HepG2 (cell line): ENCODE results near the gene GLB1L. TPM values are rescaled to one million over a fixed set of nuclear protein-coding genes. Genes with fewer than 3 reads are reported as not detected.

Experiments used
- GABPA ChIP-seq, 2 experiments: IDR thresholded peaks; 2 replicates each; pipeline ENCODE4 v1.6.1; 2011 to 2016; ENCODE audit warnings: low read depth in 2 of 2, low read length in 1 of 2, missing biosample characterization in 1 of 2, missing genetic modification characterization in 1 of 2
- GPBP1L1 ChIP-seq: sonication (generic); formaldehyde crosslinking; IDR thresholded peaks from 2 replicates; pipeline ENCODE4 v1.5.0; 2020; ENCODE audit warnings: mild to moderate bottlenecking, missing genetic modification reagents
- TFAP4 ChIP-seq: sonication (generic); IDR thresholded peaks from 2 replicates; pipeline ENCODE4 v1.6.1; 2016; ENCODE audit warnings: low read depth, borderline replicate concordance
- ZBTB2 ChIP-seq: sonication (generic); formaldehyde crosslinking; IDR thresholded peaks from 2 replicates; pipeline ENCODE4 v1.8.0; 2022; ENCODE audit warnings: low read depth, missing genetic modification reagents
- ZHX2 ChIP-seq, 2 experiments: sonication (generic) in 1 of 2; formaldehyde crosslinking in 1 of 2; IDR thresholded peaks; 2 replicates each; pipeline versions ENCODE4 v1.6.1 to v1.9.0; 2014 to 2022; ENCODE audit warnings: antibody characterized with exemption in 1 of 2, borderline replicate concordance in 1 of 2, inconsistent platforms in 1 of 2, low read depth in 1 of 2, missing genetic modification reagents in 1 of 2
- ZNF318 ChIP-seq: sonication (generic); formaldehyde crosslinking; IDR thresholded peaks from 2 replicates; pipeline ENCODE4 v1.4.0; 2020; ENCODE audit warnings: mild to moderate bottlenecking, missing genetic modification reagents
- ZNF549 ChIP-seq: sonication (generic); formaldehyde crosslinking; IDR thresholded peaks from 2 replicates; pipeline ENCODE4 v1.5.0; 2020; ENCODE audit warnings: missing genetic modification reagents
- polyA plus RNA-seq, 8 experiments: library from polyadenylated mRNA; depleted of rRNA in 3 of 8; stranded (reverse) in 7 of 8; unstranded in 1 of 8; fragments of >200 nt; fragmentation: Illumina TruSeq in 4 of 8; extraction: Trizol in 4 of 8; gene quantifications; 2 replicates each; pipeline versions ENCODE4 v1.2.1 to v1.2.3, GENCODE V29; 2011 to 2016; ENCODE audit warnings: low read depth in 4 of 8, missing spikeins in 1 of 8, mixed read lengths in 1 of 8; ENCODE audit not compliant: insufficient read depth in 1 of 8
- total RNA-seq, 5 experiments: library from RNA; depleted of rRNA; stranded (reverse); fragments of >200 nt; fragmentation: Illumina TruSeq; extraction: Trizol; gene quantifications; 2 replicates each; pipeline ENCODE4 v1.2.3, GENCODE V29; 2016; ENCODE audit warnings: low read depth in 1 of 5

Gene GLB1L
- total and polyA plus RNA-seq, 2 of the 13 experiments (the other 11 are each of a cell fraction or from before 2014, with no cell fraction given) = 6.8 to 7.3 TPM

- TF ChIP-seq TFAP4 (no peak), ZNF549 (CRISPR knock-in tag) (no peak), ZHX2 (IDR thresholded peaks at IDR 0.05; ENCODE audit: low read depth) (no peak), ZHX2 (CRISPR knock-in tag; IDR thresholded peaks at IDR 0.05; ENCODE audit: borderline replicate concordance) (no peak), GPBP1L1 (CRISPR knock-in tag) (no peak), ZBTB2 (CRISPR knock-in tag) (no peak), ZNF318 (CRISPR knock-in tag) (no peak), GABPA (IDR thresholded peaks at IDR 0.05; ENCODE audit: low read depth, low read length) (no peak), GABPA (CRISPR knock-in tag; IDR thresholded peaks at IDR 0.05; ENCODE audit: low read depth) (0 out of 2 replicates have a peak, but pooled peaks have one; percentile 8)
Observed at GRCh38 chr2:219269362-219270054, 24.3 kb upstream of the GLB1L start (continued).
